DOHH2 (cell line): ENCODE measurements around the gene SIRT6.
"Not testable (repeated sequence)": the region's sequence is repeated elsewhere in the genome, so short reads cannot be mapped to it uniquely, and the experiment has no call there.

Source experiments
- EZH2phosphoT487 ChIP-seq: fragments of 200-600 bp; sonication (generic); IDR thresholded peaks from 2 replicates; pipeline ENCODE4 v1.6.1; 2017; ENCODE audit warnings: borderline replicate concordance, mild to moderate bottlenecking, antibody characterized with exemption, low read length, moderate library complexity, mixed read lengths
- TF ChIP-seq, protein P1 (sequence below): fragments of 200-600 bp; sonication (generic); IDR thresholded peaks from one replicate; pipeline ENCODE4 v1.5.1; 2014; ENCODE audit warnings: antibody characterized with exemption, mild to moderate bottlenecking, low read depth, low read length; ENCODE audit not compliant: poor library complexity, severe bottlenecking

DNA sequence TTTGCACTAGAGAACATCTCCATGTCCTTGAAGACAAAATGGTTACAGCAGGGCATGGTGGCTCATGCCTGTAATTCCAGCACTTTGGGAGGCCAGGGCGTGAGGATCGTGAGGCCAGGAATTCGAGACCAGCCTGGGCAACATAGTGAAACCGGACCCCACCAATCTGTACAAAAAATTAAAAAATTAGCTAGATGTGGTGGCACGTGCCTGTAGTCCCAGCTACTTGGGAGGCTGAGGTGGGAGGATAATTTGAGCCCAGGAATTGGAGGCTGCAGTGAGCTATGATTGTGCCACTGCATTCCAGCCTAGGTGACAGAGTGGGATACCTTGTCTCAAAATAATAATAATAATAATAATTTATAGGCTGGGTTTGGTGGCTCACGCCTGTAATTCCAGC, 47.9 kb upstream of the SIRT6 start:
- TF ChIP-seq, protein P1, sequence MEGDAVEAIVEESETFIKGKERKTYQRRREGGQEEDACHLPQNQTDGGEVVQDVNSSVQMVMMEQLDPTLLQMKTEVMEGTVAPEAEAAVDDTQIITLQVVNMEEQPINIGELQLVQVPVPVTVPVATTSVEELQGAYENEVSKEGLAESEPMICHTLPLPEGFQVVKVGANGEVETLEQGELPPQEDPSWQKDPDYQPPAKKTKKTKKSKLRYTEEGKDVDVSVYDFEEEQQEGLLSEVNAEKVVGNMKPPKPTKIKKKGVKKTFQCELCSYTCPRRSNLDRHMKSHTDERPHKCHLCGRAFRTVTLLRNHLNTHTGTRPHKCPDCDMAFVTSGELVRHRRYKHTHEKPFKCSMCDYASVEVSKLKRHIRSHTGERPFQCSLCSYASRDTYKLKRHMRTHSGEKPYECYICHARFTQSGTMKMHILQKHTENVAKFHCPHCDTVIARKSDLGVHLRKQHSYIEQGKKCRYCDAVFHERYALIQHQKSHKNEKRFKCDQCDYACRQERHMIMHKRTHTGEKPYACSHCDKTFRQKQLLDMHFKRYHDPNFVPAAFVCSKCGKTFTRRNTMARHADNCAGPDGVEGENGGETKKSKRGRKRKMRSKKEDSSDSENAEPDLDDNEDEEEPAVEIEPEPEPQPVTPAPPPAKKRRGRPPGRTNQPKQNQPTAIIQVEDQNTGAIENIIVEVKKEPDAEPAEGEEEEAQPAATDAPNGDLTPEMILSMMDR, result not testable (repeated sequence)
- TF ChIP-seq EZH2phosphoT487, result 0 out of 2 replicates have a peak, but pooled peaks have one; percentile 51
